Measurements from ENCODE around the gene VAV2.

DNA sequence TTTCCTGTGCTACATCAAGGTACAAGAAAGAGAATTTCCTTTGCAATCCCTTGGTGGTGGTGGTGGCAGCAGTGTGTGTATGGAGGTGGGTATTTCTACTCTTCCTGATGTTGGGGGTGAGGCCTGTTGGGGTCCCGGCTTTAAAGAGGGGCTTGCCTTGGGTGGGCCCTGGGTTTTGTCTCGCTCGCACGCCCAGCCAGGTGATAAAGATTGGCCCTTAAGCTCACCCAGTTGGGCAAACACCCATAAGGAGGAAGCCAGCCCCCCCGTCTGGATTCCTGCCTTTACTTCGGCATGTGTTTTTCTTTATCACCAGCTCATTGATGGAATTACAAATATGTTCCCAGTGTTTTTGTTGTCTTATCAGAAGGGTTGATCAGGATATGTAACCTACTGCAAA, 237.9 kb downstream of the VAV2 start:
- TF ChIP-seq CTCF (IDR thresholded peaks at IDR 0.05; ENCODE audit: low read depth, low read length, missing input control), result no peak
- TF ChIP-seq JUND (IDR thresholded peaks at IDR 0.05), result no peak
